ENCODE results near the gene SST.

SST gene

GRCh38 chr3:187717572-187717971 lies 47.4 kb upstream of the SST start:
- H3K36me3 ChIP-seq (replicated peaks; ENCODE audit: insufficient read depth, low read length): no peaks in the 10 kb centered on the region
- no peak for TF ChIP-seq EZH2phosphoT487 (IDR thresholded peaks at IDR 0.05; ENCODE audit: low read length)
- TF ChIP-seq EZH2 (optimal IDR thresholded peaks at IDR 0.05; ENCODE audit: low read depth, low read length): no peak
- TF ChIP-seq CTCF (IDR thresholded peaks at IDR 0.05; ENCODE audit: low read length): no peak
- H3K9ac ChIP-seq (ENCODE audit: low read length): no peak overlapping the region
- H3K27me3 ChIP-seq (replicated peaks; ENCODE audit: insufficient read depth, low read length): no peaks in the 10 kb centered on the region
- no peaks in the 10 kb centered on the region for H3K9me2 ChIP-seq (replicated peaks; ENCODE audit: insufficient read depth, low read length)
- no peak overlapping the region for H3K27ac ChIP-seq (ENCODE audit: low read length)
- no peak overlapping the region for H2AFZ ChIP-seq (ENCODE audit: low read length)
- DNase-seq: no peak
- no peaks in the 10 kb centered on the region for H3K79me2 ChIP-seq (ENCODE audit: low read length)
- H3F3A ChIP-seq (ENCODE audit: insufficient read depth, low read length): peaks cover 4% of the 10 kb centered on the region; the same call in 1 of the 2 replicates
- no peaks in the 10 kb centered on the region for H4K20me1 ChIP-seq (ENCODE audit: insufficient read depth, low read length)
- no peak overlapping the region for H3K4me3 ChIP-seq (ENCODE audit: low read length)
- peaks cover 6% of the 10 kb centered on the region for H3K4me1 ChIP-seq (ENCODE audit: low read length)
- no peaks in the 10 kb centered on the region for H3K9me3 ChIP-seq (replicated peaks; ENCODE audit: insufficient read depth, low read length)
- H3K4me2 ChIP-seq (ENCODE audit: low read depth, low read length): no peak overlapping the region

GRCh38 chr3:187714404-187714979 lies 44.3 kb upstream of the SST start:
- Histone ChIP-seq H2AFZ (ENCODE audit: low read length) (peak overlapping the region; percentile 66), H3K4me3 (ENCODE audit: low read length) (no peak overlapping the region; the same call in 1 of the 2 replicates), H3K9ac (ENCODE audit: low read length) (no peak overlapping the region), H3F3A (ENCODE audit: insufficient read depth, low read length) (peaks cover 4% of the 10 kb centered on the region; the same call in 1 of the 2 replicates), H3K79me2 (ENCODE audit: low read length) (no peaks in the 10 kb centered on the region), H3K4me2 (ENCODE audit: low read depth, low read length) (peak overlapping the region; percentile 65), H3K9me3 (replicated peaks; ENCODE audit: insufficient read depth, low read length) (no peaks in the 10 kb centered on the region), H3K4me1 (ENCODE audit: low read length) (peaks cover 6% of the 10 kb centered on the region), H4K20me1 (ENCODE audit: insufficient read depth, low read length) (no peaks in the 10 kb centered on the region), H3K9me2 (replicated peaks; ENCODE audit: insufficient read depth, low read length) (no peaks in the 10 kb centered on the region), H3K27me3 (replicated peaks; ENCODE audit: insufficient read depth, low read length) (no peaks in the 10 kb centered on the region), H3K27ac (ENCODE audit: low read length) (no peak overlapping the region), H3K36me3 (replicated peaks; ENCODE audit: insufficient read depth, low read length) (no peaks in the 10 kb centered on the region)
- TF ChIP-seq EZH2 (optimal IDR thresholded peaks at IDR 0.05; ENCODE audit: low read depth, low read length) (no peak), CTCF (IDR thresholded peaks at IDR 0.05; ENCODE audit: low read length) (peak; percentile 99), EZH2phosphoT487 (IDR thresholded peaks at IDR 0.05; ENCODE audit: low read length) (no peak)
- DNase-seq: peak; percentile 82

- Histone ChIP-seq H3K4me1 (ENCODE audit: low read length) (peaks cover 6% of the 10 kb centered on the region), H2AFZ (ENCODE audit: low read length) (peak overlapping the region; percentile 66), H3K36me3 (replicated peaks; ENCODE audit: insufficient read depth, low read length) (no peaks in the 10 kb centered on the region), H3K9me2 (replicated peaks; ENCODE audit: insufficient read depth, low read length) (no peaks in the 10 kb centered on the region), H3K27me3 (replicated peaks; ENCODE audit: insufficient read depth, low read length) (no peaks in the 10 kb centered on the region), H3K9ac (ENCODE audit: low read length) (no peak overlapping the region), H3K79me2 (ENCODE audit: low read length) (no peaks in the 10 kb centered on the region), H3K4me2 (ENCODE audit: low read depth, low read length) (peak overlapping the region; percentile 65), H3K9me3 (replicated peaks; ENCODE audit: insufficient read depth, low read length) (no peaks in the 10 kb centered on the region), H3K4me3 (ENCODE audit: low read length) (peak overlapping the region; percentile 18), H3F3A (ENCODE audit: insufficient read depth, low read length) (peaks cover 4% of the 10 kb centered on the region; the same call in 1 of the 2 replicates), H4K20me1 (ENCODE audit: insufficient read depth, low read length) (no peaks in the 10 kb centered on the region), H3K27ac (ENCODE audit: low read length) (no peak overlapping the region)
- no peak for TF ChIP-seq CTCF (IDR thresholded peaks at IDR 0.05; ENCODE audit: low read length)
- no peak for TF ChIP-seq EZH2 (optimal IDR thresholded peaks at IDR 0.05; ENCODE audit: low read depth, low read length)
- no peak for TF ChIP-seq EZH2phosphoT487 (IDR thresholded peaks at IDR 0.05; ENCODE audit: low read length)
- DNase-seq: peak; percentile 77
Observed at GRCh38 chr3:187713504-187713903, 43.3 kb upstream of the SST start.
